Liver (tissue), 9 donors: ENCODE measurements around the gene APOD. TPM values are rescaled to one million over a fixed set of nuclear protein-coding genes. Genes with fewer than 3 reads are reported as not detected.

ENCODE experiments used
- DNase-seq: peaks from one replicate; pipeline ENCODE4 v3.0.0-alpha.2; 2017; ENCODE audit warnings: low spot score
- H3K27ac ChIP-seq, 2 donors: one replicate each; pipeline ENCODE4 v1.7.0; 2013; ENCODE audit warnings: inconsistent platforms in 2 of 2, low read length in 2 of 2, control low read depth in 1 of 2, low read depth in 1 of 2, mild to moderate bottlenecking in 1 of 2
- H3K27me3 ChIP-seq, 4 donors: one replicate each; pipeline versions ENCODE4 v1.6.1 to v1.7.0; 2013; ENCODE audit warnings: low read length in 3 of 4, inconsistent platforms in 1 of 4, mild to moderate bottlenecking in 1 of 4, moderate library complexity in 1 of 4; ENCODE audit not compliant: control insufficient read depth in 4 of 4, insufficient read depth in 4 of 4
- H3K36me3 ChIP-seq, 4 donors: one replicate each; pipeline versions ENCODE4 v1.6.1 to v1.7.0; 2013; ENCODE audit warnings: low read length in 3 of 4, mild to moderate bottlenecking in 3 of 4, low read depth in 1 of 4, moderate library complexity in 1 of 4; ENCODE audit not compliant: control insufficient read depth in 4 of 4, insufficient read depth in 3 of 4
- H3K4me1 ChIP-seq, 4 donors: one replicate each; pipeline versions ENCODE4 v1.6.1 to v1.7.0; 2013; ENCODE audit warnings: low read length in 3 of 4, mild to moderate bottlenecking in 3 of 4, moderate library complexity in 1 of 4; ENCODE audit not compliant: control insufficient read depth in 4 of 4, insufficient read depth in 4 of 4
- H3K4me3 ChIP-seq, 3 donors: one replicate each; pipeline versions ENCODE4 v1.6.1 to v1.7.0; 2013; ENCODE audit warnings: low read length in 3 of 3, control low read depth in 1 of 3, low read depth in 1 of 3, mild to moderate bottlenecking in 1 of 3
- H3K9ac ChIP-seq, 2 donors: one replicate each; pipeline ENCODE4 v1.7.0; 2013; ENCODE audit warnings: low read length in 2 of 2, mild to moderate bottlenecking in 2 of 2, moderate library complexity in 2 of 2, control low read depth in 1 of 2, low read depth in 1 of 2
- H3K9me3 ChIP-seq, 4 donors: one replicate each; pipeline versions ENCODE4 v1.6.1 to v1.7.0; 2013; ENCODE audit warnings: low read length in 3 of 4; ENCODE audit not compliant: control insufficient read depth in 4 of 4
- ATF3 ChIP-seq: IDR thresholded peaks from 2 replicates; pipeline ENCODE4 v1.6.1; 2016; ENCODE audit warnings: antibody characterized with exemption
- EGR1 ChIP-seq, 2 donors: IDR thresholded peaks; 2 replicates each; pipeline ENCODE4 v1.6.1; 2016 to 2018; ENCODE audit warnings: antibody characterized with exemption in 2 of 2, low read depth in 2 of 2
- FOXA1 ChIP-seq: IDR thresholded peaks from 2 replicates; pipeline ENCODE4 v1.6.1; 2016; ENCODE audit warnings: antibody characterized with exemption
- FOXA2 ChIP-seq: IDR thresholded peaks from 2 replicates; pipeline ENCODE4 v1.6.1; 2016; ENCODE audit warnings: antibody characterized with exemption
- GABPA ChIP-seq, 2 donors: IDR thresholded peaks in 1 of 2; conservative IDR thresholded peaks in 1 of 2; 2 replicates each; pipeline ENCODE4 v1.6.1; 2016; ENCODE audit warnings: antibody characterized with exemption in 2 of 2, mild to moderate bottlenecking in 1 of 2, moderate library complexity in 1 of 2
- HNF4A ChIP-seq, 2 donors: conservative IDR thresholded peaks; 2 replicates each; pipeline ENCODE4 v1.6.1; 2016; ENCODE audit warnings: antibody characterized with exemption in 2 of 2, mild to moderate bottlenecking in 2 of 2
- HNF4G ChIP-seq: IDR thresholded peaks from 2 replicates; pipeline ENCODE4 v1.6.1; 2016; ENCODE audit warnings: antibody characterized with exemption
- JUND ChIP-seq, 2 donors: IDR thresholded peaks; 2 replicates each; pipeline ENCODE4 v1.6.1; 2016; ENCODE audit warnings: antibody characterized with exemption in 2 of 2
- MAX ChIP-seq: IDR thresholded peaks from 2 replicates; pipeline ENCODE4 v1.6.1; 2016; ENCODE audit warnings: antibody characterized with exemption
- NR2F2 ChIP-seq: IDR thresholded peaks from 2 replicates; pipeline ENCODE4 v1.6.1; 2016; ENCODE audit warnings: antibody characterized with exemption
- RAD21 ChIP-seq, 2 donors: IDR thresholded peaks; 2 replicates each; pipeline ENCODE4 v1.6.1; 2016; ENCODE audit warnings: antibody characterized with exemption in 2 of 2, mild to moderate bottlenecking in 2 of 2
- REST ChIP-seq: IDR thresholded peaks from 2 replicates; pipeline ENCODE4 v1.6.1; 2016; ENCODE audit warnings: antibody characterized with exemption, mild to moderate bottlenecking
- RXRA ChIP-seq, 2 donors: IDR thresholded peaks; 2 replicates each; pipeline ENCODE4 v1.6.1; 2017 to 2018; ENCODE audit warnings: antibody characterized with exemption in 2 of 2, mild to moderate bottlenecking in 1 of 2
- SP1 ChIP-seq: IDR thresholded peaks from 2 replicates; pipeline ENCODE4 v1.6.1; 2018; ENCODE audit warnings: antibody characterized with exemption, mild to moderate bottlenecking
- TAF1 ChIP-seq: conservative IDR thresholded peaks from 2 replicates; pipeline ENCODE4 v1.6.1; 2016; ENCODE audit warnings: antibody characterized with exemption, mild to moderate bottlenecking
- YY1 ChIP-seq: IDR thresholded peaks from 2 replicates; pipeline ENCODE4 v1.6.1; 2016; ENCODE audit warnings: antibody characterized with exemption, mild to moderate bottlenecking
- WGBS: extraction: QIAGEN DNeasy Blood & Tissue Kit; methylation state at CpG from one replicate; pipeline ENCODE4 v1.1.7; 2013; 5-methylcytosine and 5-hydroxymethylcytosine counted together
- polyA plus RNA-seq, 2 donors: library from polyadenylated mRNA; stranded (reverse) in 1 of 2; unstranded in 1 of 2; fragments of 200-250 nt in 1 of 2; fragments of >200 nt in 1 of 2; fragmentation: Nextera tagmentation in 1 of 2; extraction: Ambion mirVana in 1 of 2; gene quantifications; one replicate each; pipeline versions ENCODE4 v1.2.1 to v1.2.3, GENCODE V29; 2013 to 2015
- total RNA-seq, 2 donors: library from RNA; depleted of rRNA; stranded (reverse); fragments of >200 nt; gene quantifications; one replicate each; pipeline ENCODE4 v1.2.3, GENCODE V29; 2014
- TF ChIP-seq, protein P1 (sequence below): IDR thresholded peaks from 2 replicates; pipeline ENCODE4 v1.6.1; 2016; ENCODE audit warnings: antibody characterized with exemption
- TF ChIP-seq, protein P2 (sequence below): fragments of 150-350 bp; IDR thresholded peaks from 2 replicates; pipeline ENCODE4 v1.5.1; 2017; ENCODE audit warnings: improper control_type of control experiment, low read depth, low read length; ENCODE audit not compliant: missing input control
- donor health status: healthy.
- donor health status: healthy.
- donor health status: healthy.
- donor health status: healthy.
- donor health status: healthy.

Gene APOD
- total and polyA plus RNA-seq, 4 donors, result 0.33 to 4.0 (median 0.56) TPM; not detected in 1

DNA sequence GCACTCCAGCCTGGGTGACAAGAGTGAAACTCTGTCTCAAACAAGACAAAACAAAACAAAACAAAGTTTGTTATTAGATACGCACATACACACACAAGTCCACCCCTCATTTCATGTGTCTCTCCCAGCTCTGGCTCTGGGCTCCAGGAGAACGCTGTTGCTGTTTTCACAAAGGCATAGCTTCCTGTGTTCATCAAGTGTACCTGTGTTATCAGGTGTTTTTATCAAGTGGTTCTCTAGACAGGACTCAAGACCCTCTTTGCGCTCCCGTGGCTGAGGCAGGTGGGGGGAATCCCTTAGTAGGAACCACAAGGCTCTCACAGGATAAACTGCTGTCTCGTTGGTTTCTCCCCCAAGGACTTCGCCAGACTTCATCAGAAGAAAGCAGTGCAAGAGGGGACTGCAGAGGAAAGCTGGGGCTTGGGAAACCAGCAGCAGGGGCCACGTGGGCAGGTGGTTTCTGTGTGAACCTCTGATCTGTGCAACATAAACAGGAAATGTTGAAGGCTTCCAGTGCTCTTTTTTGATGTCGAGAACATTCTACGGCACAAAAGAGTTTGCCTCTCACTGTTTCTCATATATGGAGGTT is 33.7 kb downstream of the APOD start:
- H3K4me3 ChIP-seq, result no peak overlapping the region
- WGBS, result 63% methylated on average over 9 of the region's 9 CpGs
- H3K4me1 ChIP-seq, result no peaks in the 10 kb centered on the region
- H3K9ac ChIP-seq, result no peak overlapping the region
- no peaks in the 10 kb centered on the region for H3K27me3 ChIP-seq
- no peak for DNase-seq
- H3K27ac ChIP-seq, result no peak overlapping the region
- no peaks in the 10 kb centered on the region for H3K9me3 ChIP-seq
- H3K36me3 ChIP-seq, result no peaks in the 10 kb centered on the region
- TF ChIP-seq MAX (no peak), SP1 (no peak), YY1 (no peak), NR2F2 (no peak), RAD21 (IDR thresholded peaks at IDR 0.05) (no peak), RXRA (IDR thresholded peaks at IDR 0.05) (no peak), HNF4A (conservative IDR thresholded peaks at IDR 0.05) (no peak)

GRCh38 chr3:195548987-195549386 is 34.8 kb downstream of the APOD start:
- no peak for DNase-seq
- TF ChIP-seq REST (no peak), FOXA1 (no peak)

GRCh38 chr3:195548501-195548900 is 35.2 kb downstream of the APOD start:
- DNase-seq, result no peak
- Histone ChIP-seq H3K27me3 (no peaks in the 10 kb centered on the region), H3K4me1 (peaks cover 0 to 4% (median 2%) of the 10 kb centered on the region in 4 donors), H3K9ac (no peak overlapping the region), H3K4me3 (no peak overlapping the region), H3K27ac (no peak overlapping the region), H3K9me3 (no peaks in the 10 kb centered on the region), H3K36me3 (no peaks in the 10 kb centered on the region)
- TF ChIP-seq GABPA (IDR thresholded peaks at IDR 0.05 in 1 of 2, conservative IDR thresholded peaks at IDR 0.05 in 1 of 2) (no peak), FOXA2 (no peak), YY1 (no peak), ATF3 (no peak), RXRA (IDR thresholded peaks at IDR 0.05) (no peak), EGR1 (IDR thresholded peaks at IDR 0.05; ENCODE audit: low read depth in 2 of 2) (no peak), HNF4G (no peak), RAD21 (IDR thresholded peaks at IDR 0.05) (no peak), HNF4A (conservative IDR thresholded peaks at IDR 0.05) (no peak), FOXA1 (no peak), MAX (no peak), JUND (IDR thresholded peaks at IDR 0.05) (no peak), SP1 (no peak), NR2F2 (no peak), TAF1 (no peak)
- TF ChIP-seq, protein P1, sequence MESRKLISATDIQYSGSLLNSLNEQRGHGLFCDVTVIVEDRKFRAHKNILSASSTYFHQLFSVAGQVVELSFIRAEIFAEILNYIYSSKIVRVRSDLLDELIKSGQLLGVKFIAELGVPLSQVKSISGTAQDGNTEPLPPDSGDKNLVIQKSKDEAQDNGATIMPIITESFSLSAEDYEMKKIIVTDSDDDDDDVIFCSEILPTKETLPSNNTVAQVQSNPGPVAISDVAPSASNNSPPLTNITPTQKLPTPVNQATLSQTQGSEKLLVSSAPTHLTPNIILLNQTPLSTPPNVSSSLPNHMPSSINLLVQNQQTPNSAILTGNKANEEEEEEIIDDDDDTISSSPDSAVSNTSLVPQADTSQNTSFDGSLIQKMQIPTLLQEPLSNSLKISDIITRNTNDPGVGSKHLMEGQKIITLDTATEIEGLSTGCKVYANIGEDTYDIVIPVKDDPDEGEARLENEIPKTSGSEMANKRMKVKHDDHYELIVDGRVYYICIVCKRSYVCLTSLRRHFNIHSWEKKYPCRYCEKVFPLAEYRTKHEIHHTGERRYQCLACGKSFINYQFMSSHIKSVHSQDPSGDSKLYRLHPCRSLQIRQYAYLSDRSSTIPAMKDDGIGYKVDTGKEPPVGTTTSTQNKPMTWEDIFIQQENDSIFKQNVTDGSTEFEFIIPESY, result no peak
- TF ChIP-seq, protein P2, sequence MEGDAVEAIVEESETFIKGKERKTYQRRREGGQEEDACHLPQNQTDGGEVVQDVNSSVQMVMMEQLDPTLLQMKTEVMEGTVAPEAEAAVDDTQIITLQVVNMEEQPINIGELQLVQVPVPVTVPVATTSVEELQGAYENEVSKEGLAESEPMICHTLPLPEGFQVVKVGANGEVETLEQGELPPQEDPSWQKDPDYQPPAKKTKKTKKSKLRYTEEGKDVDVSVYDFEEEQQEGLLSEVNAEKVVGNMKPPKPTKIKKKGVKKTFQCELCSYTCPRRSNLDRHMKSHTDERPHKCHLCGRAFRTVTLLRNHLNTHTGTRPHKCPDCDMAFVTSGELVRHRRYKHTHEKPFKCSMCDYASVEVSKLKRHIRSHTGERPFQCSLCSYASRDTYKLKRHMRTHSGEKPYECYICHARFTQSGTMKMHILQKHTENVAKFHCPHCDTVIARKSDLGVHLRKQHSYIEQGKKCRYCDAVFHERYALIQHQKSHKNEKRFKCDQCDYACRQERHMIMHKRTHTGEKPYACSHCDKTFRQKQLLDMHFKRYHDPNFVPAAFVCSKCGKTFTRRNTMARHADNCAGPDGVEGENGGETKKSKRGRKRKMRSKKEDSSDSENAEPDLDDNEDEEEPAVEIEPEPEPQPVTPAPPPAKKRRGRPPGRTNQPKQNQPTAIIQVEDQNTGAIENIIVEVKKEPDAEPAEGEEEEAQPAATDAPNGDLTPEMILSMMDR, result no peak

More at GRCh38 chr3:195548987-195549386, 34.8 kb downstream of the APOD start:
- no peaks in the 10 kb centered on the region for H3K36me3 ChIP-seq
- WGBS, result 61% methylated on average over 2 of the region's 2 CpGs
- no peak overlapping the region for H3K4me3 ChIP-seq
- H3K27ac ChIP-seq, result no peak overlapping the region
- H3K4me1 ChIP-seq, result no peaks in the 10 kb centered on the region
- H3K27me3 ChIP-seq, result no peaks in the 10 kb centered on the region
- H3K9me3 ChIP-seq, result no peaks in the 10 kb centered on the region
- no peak overlapping the region for H3K9ac ChIP-seq
